H9 (cell line): ENCODE measurements around the gene SCFD2. TPM values are rescaled to one million over a fixed set of nuclear protein-coding genes. Genes with fewer than 3 reads are reported as not detected.

Experiments used
- DNase-seq: peaks from one replicate; pipeline ENCODE4 v3.0.0-alpha.2; 2017
- H2AFZ ChIP-seq: one replicate; pipeline ENCODE4 v1.6.1; 2013; ENCODE audit warnings: mild to moderate bottlenecking, low read length, control low read depth, moderate library complexity
- H2AK5ac ChIP-seq: 2 replicates; pipeline ENCODE4 v1.6.1; 2013; ENCODE audit warnings: low read length, control low read depth, mixed read lengths; ENCODE audit not compliant: insufficient read length
- H2BK120ac ChIP-seq: one replicate; pipeline ENCODE4 v1.6.1; 2013; ENCODE audit warnings: low read depth, mild to moderate bottlenecking, low read length, control low read depth, inconsistent platforms; ENCODE audit not compliant: poor library complexity, severe bottlenecking
- H2BK12ac ChIP-seq: 2 replicates; pipeline ENCODE4 v1.6.1; 2013; ENCODE audit warnings: low read length, control low read depth, mixed read lengths, low read depth; ENCODE audit not compliant: insufficient read length
- H2BK15ac ChIP-seq: 2 replicates; pipeline ENCODE4 v1.6.1; 2013; ENCODE audit warnings: low read depth, low read length, control low read depth
- H2BK20ac ChIP-seq: one replicate; pipeline ENCODE4 v1.6.1; 2013; ENCODE audit warnings: low read depth, mild to moderate bottlenecking, low read length, control low read depth, inconsistent platforms; ENCODE audit not compliant: poor library complexity, severe bottlenecking
- H2BK5ac ChIP-seq: 2 replicates; pipeline ENCODE4 v1.6.1; 2013; ENCODE audit warnings: low read length, control low read depth, mixed read lengths; ENCODE audit not compliant: insufficient read length
- H3K14ac ChIP-seq: 2 replicates; pipeline ENCODE4 v1.6.1; 2013; ENCODE audit warnings: low read length, control low read depth; ENCODE audit not compliant: insufficient read depth
- H3K18ac ChIP-seq: 2 replicates; pipeline ENCODE4 v1.6.1; 2013; ENCODE audit warnings: low read depth, mild to moderate bottlenecking, mixed read lengths, low read length, control low read depth; ENCODE audit not compliant: insufficient read length
- H3K23ac ChIP-seq: 2 replicates; pipeline ENCODE4 v1.6.1; 2013; ENCODE audit warnings: low read length, control low read depth, mixed read lengths, low read depth; ENCODE audit not compliant: insufficient read length
- H3K23me2 ChIP-seq: 2 replicates; pipeline ENCODE4 v1.6.1; 2013; ENCODE audit warnings: low read depth, mild to moderate bottlenecking, mixed read lengths, low read length, control low read depth; ENCODE audit not compliant: insufficient read length, poor library complexity, severe bottlenecking
- H3K27ac ChIP-seq: 2 replicates; pipeline ENCODE4 v1.5.1; 2013; ENCODE audit warnings: low read length, control low read depth, mixed read lengths, low read depth; ENCODE audit not compliant: insufficient read length
- H3K27me3 ChIP-seq: 2 replicates; pipeline ENCODE4 v1.6.1; 2013; ENCODE audit warnings: low read length, control low read depth, inconsistent platforms; ENCODE audit not compliant: insufficient read depth
- H3K4ac ChIP-seq: 2 replicates; pipeline ENCODE4 v1.6.1; 2013; ENCODE audit warnings: low read depth, mild to moderate bottlenecking, control low read depth, inconsistent platforms, low read length, moderate library complexity
- H3K4me1 ChIP-seq: 2 replicates; pipeline ENCODE4 v1.6.1; 2013; ENCODE audit warnings: low read length, control low read depth, inconsistent platforms; ENCODE audit not compliant: insufficient read depth
- H3K4me2 ChIP-seq: 2 replicates; pipeline ENCODE4 v1.6.1; 2013; ENCODE audit warnings: low read length, control low read depth, mixed read lengths; ENCODE audit not compliant: insufficient read length, insufficient read depth
- H3K56ac ChIP-seq: 2 replicates; pipeline ENCODE4 v1.6.1; 2013; ENCODE audit warnings: low read depth, mild to moderate bottlenecking, mixed read lengths, low read length, control low read depth; ENCODE audit not compliant: insufficient read length
- H3K79me1 ChIP-seq: 2 replicates; pipeline ENCODE4 v1.6.1; 2013; ENCODE audit warnings: low read depth, mild to moderate bottlenecking, moderate library complexity, low read length, control low read depth, inconsistent platforms; ENCODE audit not compliant: insufficient read depth, poor library complexity, severe bottlenecking
- H3K79me2 ChIP-seq: 2 replicates; pipeline ENCODE4 v1.6.1; 2013; ENCODE audit warnings: low read length, control low read depth, inconsistent platforms; ENCODE audit not compliant: insufficient read depth
- H3K9ac ChIP-seq: 2 replicates; pipeline ENCODE4 v1.6.1; 2013; ENCODE audit warnings: low read length, control low read depth, mixed read lengths; ENCODE audit not compliant: insufficient read length; ENCODE audit errors: extremely low read depth
- H3K9me3 ChIP-seq: one replicate; pipeline ENCODE4 v1.6.1; 2013; ENCODE audit warnings: low read depth, low read length, inconsistent platforms; ENCODE audit not compliant: control insufficient read depth
- H3T11ph ChIP-seq: one replicate; pipeline ENCODE4 v1.6.1; 2013; ENCODE audit warnings: mild to moderate bottlenecking, low read length, control low read depth, inconsistent platforms
- H4K20me1 ChIP-seq: one replicate; pipeline ENCODE4 v1.6.1; 2013; ENCODE audit not compliant: control insufficient read depth, insufficient read length, insufficient read depth
- H4K5ac ChIP-seq: 2 replicates; pipeline ENCODE4 v1.6.1; 2013; ENCODE audit warnings: low read depth, mild to moderate bottlenecking, mixed read lengths, low read length, control low read depth; ENCODE audit not compliant: insufficient read length
- H4K8ac ChIP-seq: replicated peaks from 2 replicates; pipeline ENCODE4 v1.6.1; 2013; ENCODE audit warnings: low read length, control low read depth, mixed read lengths, low read depth; ENCODE audit not compliant: insufficient read length
- H4K91ac ChIP-seq: 2 replicates; pipeline ENCODE4 v1.6.1; 2013; ENCODE audit warnings: low read depth, mild to moderate bottlenecking, moderate library complexity, mixed read lengths, low read length, control low read depth; ENCODE audit not compliant: insufficient read length
- H3K27ac Mint-ChIP-seq, 3 experiments: 2 replicates in 2 of 3; 3 replicates in 1 of 3; pipeline ENCODE4 v1.8.0; 2020 to 2021; ENCODE audit warnings: mixed read lengths in 3 of 3, mild to moderate bottlenecking in 1 of 3, moderate library complexity in 1 of 3
- H3K27me3 Mint-ChIP-seq: 2 replicates; pipeline ENCODE4 v1.8.0; 2021; ENCODE audit warnings: low read depth, mild to moderate bottlenecking, moderate library complexity, mixed read lengths
- H3K36me3 Mint-ChIP-seq, 3 experiments: 2 replicates in 2 of 3; 3 replicates in 1 of 3; pipeline ENCODE4 v1.8.0; 2020 to 2021; ENCODE audit warnings: low read depth in 3 of 3, mixed read lengths in 3 of 3; ENCODE audit not compliant: insufficient read depth in 1 of 3
- H3K4me1 Mint-ChIP-seq, 2 experiments: 2 replicates each; pipeline ENCODE4 v1.8.0; 2020; ENCODE audit warnings: mixed read lengths in 2 of 2
- H3K4me3 Mint-ChIP-seq, 2 experiments: 2 replicates in 1 of 2; 3 replicates in 1 of 2; pipeline ENCODE4 v1.8.0; 2020 to 2021; ENCODE audit warnings: mild to moderate bottlenecking in 2 of 2, mixed read lengths in 2 of 2, moderate library complexity in 1 of 2
- H3K9me3 Mint-ChIP-seq, 2 experiments: 2 replicates in 1 of 2; 3 replicates in 1 of 2; pipeline ENCODE4 v1.8.0; 2020; ENCODE audit warnings: mild to moderate bottlenecking in 2 of 2, mixed read lengths in 2 of 2, moderate library complexity in 1 of 2
- WGBS: extraction: QIAGEN DNeasy Blood & Tissue Kit; methylation state at CpG from one replicate; pipeline ENCODE4 v1.1.7; 2013; ENCODE audit warnings: missing lambda C conversion rate, low lambda C conversion rate, mixed read lengths; ENCODE audit not compliant: insufficient read length; ENCODE audit errors: extremely low coverage; 5-methylcytosine and 5-hydroxymethylcytosine counted together
- total RNA-seq: library from RNA; stranded (reverse); gene quantifications from 2 replicates; pipeline ENCODE4 v1.2.1, GENCODE V29; 2021
- TF ChIP-seq, protein P1 (sequence below): fragments of 200-600 bp; sonication (generic); conservative IDR thresholded peaks from 3 replicates; pipeline ENCODE4 v1.8.0; 2021; ENCODE audit warnings: antibody characterized with exemption, mild to moderate bottlenecking

The SCFD2 gene
- total RNA-seq, 1 experiment from 2014 or later: 10.1 TPM

DNA sequence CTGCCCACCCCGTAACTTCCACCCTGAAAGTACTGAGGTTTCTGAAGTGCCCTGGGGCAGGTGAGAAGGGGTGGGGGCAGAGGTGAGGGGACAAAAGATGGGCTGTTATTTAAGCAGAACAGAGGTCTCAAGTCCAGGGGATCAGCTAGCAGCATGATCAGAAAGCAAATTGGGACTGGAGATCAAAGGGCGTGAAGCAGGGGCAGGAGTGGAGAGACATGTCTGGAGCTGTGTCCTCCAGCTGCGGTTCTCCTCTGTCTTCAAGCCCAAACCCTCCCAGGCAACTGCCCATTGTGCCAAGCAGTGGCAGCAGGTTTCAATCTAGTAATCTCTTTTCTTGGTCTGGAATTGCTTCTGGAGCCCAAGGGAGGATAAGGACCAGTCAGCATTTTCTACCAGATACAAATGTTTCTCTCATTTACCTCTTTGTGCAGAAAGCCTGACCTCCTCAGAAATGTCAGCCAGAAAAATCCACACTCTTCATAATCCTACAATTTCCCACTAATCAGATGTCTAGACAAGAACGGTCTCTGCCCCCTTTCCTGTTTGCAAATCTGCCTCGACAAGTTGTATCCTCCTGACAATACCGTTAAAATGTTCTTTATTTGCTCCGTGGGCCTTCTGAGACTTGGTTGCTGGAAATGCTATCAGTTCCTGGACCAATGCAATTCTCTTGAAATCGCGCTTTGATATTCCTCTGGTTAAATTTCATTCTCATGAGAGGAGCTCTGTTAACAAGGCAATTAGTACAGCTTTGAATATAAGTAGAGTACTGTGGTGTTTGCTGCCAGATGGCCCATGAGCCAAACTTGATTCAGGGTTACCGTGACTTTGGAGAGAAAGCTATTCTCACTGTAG is 526.9 kb downstream of the SCFD2 start:
- H3K36me3 Mint-ChIP-seq: no peaks in the 10 kb centered on the region; a peak in 1 of 7 replicates
- H3K4me1 Mint-ChIP-seq: peaks cover 83 to 86% of the 10 kb centered on the region in 2 experiments

More for the DNA sequence above, 526.9 kb downstream of the SCFD2 start:
- H3K9ac ChIP-seq: no peak overlapping the region
- no peaks in the 10 kb centered on the region for H3K23me2 ChIP-seq
- H2AFZ ChIP-seq: no peak overlapping the region
- H4K20me1 ChIP-seq: no peaks in the 10 kb centered on the region
- H2BK12ac ChIP-seq: no peak overlapping the region
- H3K27ac ChIP-seq: no peak overlapping the region
- H2BK15ac ChIP-seq: no peak overlapping the region
- H3K79me2 ChIP-seq: no peaks in the 10 kb centered on the region
- Mint-ChIP-seq H3K27me3 (peaks cover 2% of the 10 kb centered on the region; the same call in 1 of the 2 replicates), H3K27ac (no peak overlapping the region), H3K4me3 (no peak overlapping the region), H3K9me3 (no peaks in the 10 kb centered on the region)
- peaks cover 8% of the 10 kb centered on the region for H3K4me1 ChIP-seq
- H2BK5ac ChIP-seq: no peak overlapping the region
- no peaks in the 10 kb centered on the region for H3K9me3 ChIP-seq
- H3T11ph ChIP-seq: no peak overlapping the region
- no peaks in the 10 kb centered on the region for H3K79me1 ChIP-seq
- H4K91ac ChIP-seq: no peak overlapping the region
- no peak overlapping the region for H3K18ac ChIP-seq
- H3K56ac ChIP-seq: no peak overlapping the region
- no peak overlapping the region for H4K8ac ChIP-seq
- H3K4ac ChIP-seq: no peak overlapping the region
- TF ChIP-seq, protein P1, sequence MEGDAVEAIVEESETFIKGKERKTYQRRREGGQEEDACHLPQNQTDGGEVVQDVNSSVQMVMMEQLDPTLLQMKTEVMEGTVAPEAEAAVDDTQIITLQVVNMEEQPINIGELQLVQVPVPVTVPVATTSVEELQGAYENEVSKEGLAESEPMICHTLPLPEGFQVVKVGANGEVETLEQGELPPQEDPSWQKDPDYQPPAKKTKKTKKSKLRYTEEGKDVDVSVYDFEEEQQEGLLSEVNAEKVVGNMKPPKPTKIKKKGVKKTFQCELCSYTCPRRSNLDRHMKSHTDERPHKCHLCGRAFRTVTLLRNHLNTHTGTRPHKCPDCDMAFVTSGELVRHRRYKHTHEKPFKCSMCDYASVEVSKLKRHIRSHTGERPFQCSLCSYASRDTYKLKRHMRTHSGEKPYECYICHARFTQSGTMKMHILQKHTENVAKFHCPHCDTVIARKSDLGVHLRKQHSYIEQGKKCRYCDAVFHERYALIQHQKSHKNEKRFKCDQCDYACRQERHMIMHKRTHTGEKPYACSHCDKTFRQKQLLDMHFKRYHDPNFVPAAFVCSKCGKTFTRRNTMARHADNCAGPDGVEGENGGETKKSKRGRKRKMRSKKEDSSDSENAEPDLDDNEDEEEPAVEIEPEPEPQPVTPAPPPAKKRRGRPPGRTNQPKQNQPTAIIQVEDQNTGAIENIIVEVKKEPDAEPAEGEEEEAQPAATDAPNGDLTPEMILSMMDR: no peak
- no peak overlapping the region for H2BK120ac ChIP-seq
- no peak overlapping the region for H3K4me2 ChIP-seq
- H3K27me3 ChIP-seq: no peaks in the 10 kb centered on the region
- no peak overlapping the region for H4K5ac ChIP-seq
- H3K23ac ChIP-seq: no peak overlapping the region
- DNase-seq: no peak
- no CpG with 5 or more reads among the region's 10 CpGs for WGBS
- no peak overlapping the region for H2AK5ac ChIP-seq
- no peak overlapping the region for H2BK20ac ChIP-seq
- no peak overlapping the region for H3K14ac ChIP-seq
